Stimulated activated CD4-positive, alpha-beta T cell treated with anti-CD3 and anti-CD28 coated beads, Interleukin-15, amount 100 ng/mL, for 48 hours (primary cell): ENCODE data around the gene MAGEC1.
"Not testable (repeated sequence)": the region's sequence is repeated elsewhere in the genome, so short reads cannot be mapped to it uniquely, and the experiment has no call there.

Experiments used
- DNase-seq, 2 donors: peaks; one replicate each; pipeline ENCODE4 v3.0.0-alpha.2; 2020; ENCODE audit warnings: low read depth in 2 of 2

The MAGEC1 gene, protein sequence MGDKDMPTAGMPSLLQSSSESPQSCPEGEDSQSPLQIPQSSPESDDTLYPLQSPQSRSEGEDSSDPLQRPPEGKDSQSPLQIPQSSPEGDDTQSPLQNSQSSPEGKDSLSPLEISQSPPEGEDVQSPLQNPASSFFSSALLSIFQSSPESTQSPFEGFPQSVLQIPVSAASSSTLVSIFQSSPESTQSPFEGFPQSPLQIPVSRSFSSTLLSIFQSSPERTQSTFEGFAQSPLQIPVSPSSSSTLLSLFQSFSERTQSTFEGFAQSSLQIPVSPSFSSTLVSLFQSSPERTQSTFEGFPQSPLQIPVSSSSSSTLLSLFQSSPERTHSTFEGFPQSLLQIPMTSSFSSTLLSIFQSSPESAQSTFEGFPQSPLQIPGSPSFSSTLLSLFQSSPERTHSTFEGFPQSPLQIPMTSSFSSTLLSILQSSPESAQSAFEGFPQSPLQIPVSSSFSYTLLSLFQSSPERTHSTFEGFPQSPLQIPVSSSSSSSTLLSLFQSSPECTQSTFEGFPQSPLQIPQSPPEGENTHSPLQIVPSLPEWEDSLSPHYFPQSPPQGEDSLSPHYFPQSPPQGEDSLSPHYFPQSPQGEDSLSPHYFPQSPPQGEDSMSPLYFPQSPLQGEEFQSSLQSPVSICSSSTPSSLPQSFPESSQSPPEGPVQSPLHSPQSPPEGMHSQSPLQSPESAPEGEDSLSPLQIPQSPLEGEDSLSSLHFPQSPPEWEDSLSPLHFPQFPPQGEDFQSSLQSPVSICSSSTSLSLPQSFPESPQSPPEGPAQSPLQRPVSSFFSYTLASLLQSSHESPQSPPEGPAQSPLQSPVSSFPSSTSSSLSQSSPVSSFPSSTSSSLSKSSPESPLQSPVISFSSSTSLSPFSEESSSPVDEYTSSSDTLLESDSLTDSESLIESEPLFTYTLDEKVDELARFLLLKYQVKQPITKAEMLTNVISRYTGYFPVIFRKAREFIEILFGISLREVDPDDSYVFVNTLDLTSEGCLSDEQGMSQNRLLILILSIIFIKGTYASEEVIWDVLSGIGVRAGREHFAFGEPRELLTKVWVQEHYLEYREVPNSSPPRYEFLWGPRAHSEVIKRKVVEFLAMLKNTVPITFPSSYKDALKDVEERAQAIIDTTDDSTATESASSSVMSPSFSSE

DNA sequence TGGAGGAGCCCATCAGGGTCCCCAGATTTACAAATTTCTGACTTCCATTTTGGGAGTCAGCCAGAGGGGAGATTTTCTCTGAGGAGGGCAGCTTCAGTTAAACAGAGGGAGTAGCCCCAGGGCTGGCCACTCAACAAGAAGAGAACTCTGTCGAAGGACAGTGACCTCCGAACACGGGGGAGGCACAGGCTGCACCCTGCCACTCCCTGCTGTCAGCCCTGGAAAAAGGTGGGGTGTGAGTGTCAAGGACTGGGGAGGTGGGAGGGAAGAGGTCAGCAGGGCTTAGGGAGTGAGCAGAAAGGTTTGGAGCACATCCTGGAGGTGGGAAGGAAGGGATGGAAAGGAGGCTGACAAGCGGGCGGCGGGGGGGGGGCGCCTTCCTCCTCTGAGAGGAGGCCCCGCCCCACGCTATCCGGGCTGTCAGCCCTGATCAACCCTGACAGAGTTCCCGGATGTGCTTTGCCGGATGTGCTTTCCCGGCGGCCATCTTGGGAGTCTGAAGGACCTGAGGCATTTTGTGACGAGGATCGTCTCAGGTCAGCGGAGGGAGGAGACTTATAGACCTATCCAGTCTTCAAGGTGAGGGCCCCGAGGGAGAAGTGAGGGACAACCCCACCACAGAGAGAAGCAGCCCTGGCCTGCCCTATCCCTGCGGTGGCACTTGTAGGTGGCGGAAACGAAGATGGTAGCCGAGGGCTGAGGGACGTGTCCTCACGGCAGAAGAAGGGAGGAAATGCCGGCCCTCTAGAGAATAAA lies at the start of gene MAGEC1:
Gene MAGEC1, plus strand, starts transcription at position 495 of the 756 bp plus-strand sequence. CDS start 1,179 bp downstream, outside the sequence.
- DNase-seq: no peak

DNA sequence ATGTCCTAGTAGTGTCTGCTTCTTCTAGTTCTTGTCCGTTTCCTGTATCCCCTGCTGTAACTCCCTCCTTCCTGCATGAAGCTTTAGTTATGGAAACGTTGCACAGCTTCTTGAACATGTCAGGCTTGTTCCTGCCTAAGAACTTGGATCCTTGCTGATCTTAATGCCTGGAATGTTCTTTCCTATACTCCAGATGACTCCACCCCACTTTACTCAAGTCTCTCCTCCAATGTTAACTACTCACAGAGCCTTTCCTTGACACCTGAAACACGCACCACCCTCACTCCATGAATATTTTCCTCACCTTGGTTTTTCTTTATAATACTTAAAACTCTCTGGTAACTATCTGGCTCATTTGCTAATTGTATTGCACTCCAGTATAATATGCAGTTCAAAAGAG lies 46.2 kb upstream of the MAGEC1 start:
- no peak for DNase-seq

DNA sequence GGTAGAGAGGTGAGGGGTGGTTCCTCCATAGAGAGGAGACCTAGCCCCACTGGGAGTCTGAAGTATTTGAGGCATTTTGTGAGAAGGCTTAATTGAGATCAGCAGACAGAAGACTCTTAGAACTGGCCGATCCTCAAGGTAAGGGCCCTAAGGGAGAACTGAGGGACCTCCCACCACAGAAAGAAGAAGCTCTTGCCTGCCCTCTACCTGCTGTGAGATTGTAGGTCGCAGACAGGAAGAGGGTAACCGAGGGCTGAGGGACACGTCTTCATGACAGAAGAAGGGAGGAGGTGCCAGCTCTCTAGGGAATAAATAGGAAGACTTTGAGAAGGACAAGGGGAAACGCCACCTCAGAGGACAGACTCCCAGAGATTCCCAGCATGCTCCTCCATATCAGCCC lies 24.1 kb upstream of the MAGEC1 start:
- DNase-seq: no peak

DNA sequence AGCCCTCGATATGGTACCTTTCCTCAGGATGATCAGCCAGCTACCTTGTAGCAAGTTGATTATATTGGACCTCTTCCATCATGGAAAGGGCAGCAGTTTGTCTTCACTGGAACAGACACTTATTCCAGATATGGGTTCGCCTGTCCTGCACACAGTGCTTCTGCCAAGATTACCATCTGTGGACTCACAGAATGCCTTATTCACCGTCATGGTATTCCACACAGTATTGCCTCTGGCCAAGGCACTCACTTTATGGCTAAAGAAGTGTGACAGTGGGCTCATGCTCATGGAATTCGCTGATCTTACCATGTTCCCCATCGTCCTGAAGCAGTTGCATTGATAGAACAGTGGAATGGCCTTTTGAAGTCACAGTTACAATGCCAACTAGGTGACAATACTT lies 14.9 kb upstream of the MAGEC1 start:
- not testable (repeated sequence) for DNase-seq

DNA sequence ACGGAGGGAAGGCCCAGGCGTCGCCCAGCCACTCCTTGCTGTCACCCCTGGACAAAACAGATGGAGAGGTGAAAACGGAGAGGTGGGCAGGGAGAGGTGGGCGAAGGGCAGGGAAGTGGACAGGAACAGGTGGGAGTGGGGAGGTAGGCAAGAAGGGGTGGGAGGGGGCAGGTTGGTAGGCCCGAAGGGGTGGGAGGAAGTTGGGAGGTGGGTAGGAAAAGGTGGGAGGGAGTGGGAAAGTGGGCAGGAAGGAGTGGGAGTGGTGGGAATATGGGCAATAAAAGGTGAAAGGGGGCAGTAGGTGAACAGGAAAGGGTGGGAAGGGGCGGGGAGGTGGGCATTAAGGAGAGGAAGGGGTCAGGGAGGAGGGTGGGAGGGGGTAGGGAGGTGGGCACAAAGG lies 9.0 kb upstream of the MAGEC1 start:
- no peak for DNase-seq

DNA sequence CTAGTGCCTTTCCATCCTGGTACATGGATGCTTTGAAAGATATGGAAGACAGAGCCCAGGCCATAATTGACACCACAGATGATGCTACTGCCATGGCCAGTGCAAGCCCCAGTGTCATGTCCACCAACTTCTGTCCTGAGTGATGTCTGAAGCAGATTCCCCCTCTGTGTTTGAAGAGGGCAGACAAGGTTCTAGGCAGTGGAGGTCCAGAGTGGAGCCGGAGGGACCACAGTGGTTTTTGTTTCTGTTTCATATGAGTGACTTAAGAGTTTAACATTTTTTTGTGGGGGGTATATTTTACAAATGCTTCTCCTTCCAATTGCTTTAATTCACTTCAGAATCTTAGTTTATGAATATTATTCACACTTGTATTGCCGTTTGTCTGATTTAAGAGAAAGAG lies 6.0 kb upstream of the MAGEC1 start:
- no peak for DNase-seq

DNA sequence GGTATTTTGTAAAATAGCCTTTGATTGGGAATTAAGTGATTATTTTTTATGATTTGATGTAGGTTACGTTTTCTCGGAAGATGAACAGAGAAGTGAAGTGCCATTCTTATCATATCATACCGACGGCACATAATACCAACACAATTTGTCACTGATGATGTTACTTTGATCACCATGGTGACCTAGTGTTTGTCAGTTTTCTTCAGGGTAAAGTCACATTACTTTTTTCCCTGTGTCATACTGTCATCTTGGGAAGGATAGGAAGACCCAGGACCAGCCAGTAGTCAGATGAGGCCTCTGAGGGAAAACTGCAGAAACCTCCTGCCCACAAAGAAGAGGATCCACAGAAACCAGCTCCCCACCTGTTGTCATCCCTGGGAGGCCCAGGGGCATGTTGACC lies 1.3 kb upstream of the MAGEC1 start:
- no peak for DNase-seq

DNA sequence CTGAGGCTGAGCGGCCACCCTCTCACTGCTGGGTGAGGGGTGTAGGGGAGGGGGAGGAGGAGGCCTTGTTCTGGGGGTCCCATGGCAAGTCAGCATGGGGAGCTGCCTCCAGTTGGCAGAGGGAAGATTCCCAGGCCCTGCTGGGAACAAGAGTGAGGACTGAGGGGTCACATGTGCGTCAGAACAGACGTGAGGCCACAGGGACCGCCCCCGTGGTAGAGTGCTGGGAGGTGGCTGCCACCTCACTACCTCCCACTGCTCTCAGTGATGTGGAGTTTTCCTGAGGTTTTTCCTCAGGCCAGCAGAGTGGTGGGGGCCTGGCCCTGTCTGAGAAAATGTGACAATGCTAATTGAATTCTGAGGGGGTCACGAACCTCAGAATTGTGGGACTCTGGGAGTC lies 568 bp downstream of the MAGEC1 start:
- no peak for DNase-seq

DNA sequence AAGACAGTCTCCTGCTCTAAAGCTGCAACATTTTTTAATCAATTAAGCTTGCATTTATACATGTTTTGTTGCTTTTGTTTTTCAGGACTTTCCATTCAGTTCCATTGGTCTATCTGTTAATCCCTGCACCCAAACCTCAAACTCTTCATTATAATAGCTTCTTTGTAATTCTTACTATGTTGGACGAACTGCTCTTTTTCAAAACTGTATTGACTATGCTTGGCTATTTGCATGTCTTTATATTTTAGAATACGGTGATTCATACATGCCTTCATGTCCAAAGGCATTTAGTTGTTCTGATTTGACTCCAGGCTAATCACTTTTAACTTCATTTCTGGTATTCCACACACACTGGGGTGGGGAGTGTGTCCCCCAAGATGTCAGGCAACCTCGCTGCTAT lies 14.1 kb downstream of the MAGEC1 start:
- DNase-seq: no peak

DNA sequence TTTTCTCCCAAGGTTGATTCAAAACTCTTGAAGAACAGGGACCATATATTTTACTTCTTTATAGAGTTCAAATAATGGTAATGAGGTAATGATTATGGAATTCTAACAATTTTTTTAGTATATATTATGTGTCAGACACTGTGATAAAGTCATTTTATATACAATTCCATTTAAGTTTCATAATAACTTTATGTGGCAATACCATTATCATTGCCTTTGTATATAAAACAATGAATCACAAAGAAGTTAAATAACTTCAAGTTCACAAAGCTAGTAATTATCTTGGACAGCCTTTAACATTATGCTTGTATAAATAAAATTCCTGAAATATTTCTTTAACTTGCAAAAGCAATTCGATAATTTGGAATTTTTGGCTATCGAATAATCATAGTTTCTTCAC lies 20.6 kb downstream of the MAGEC1 start:
- DNase-seq: no peak

DNA sequence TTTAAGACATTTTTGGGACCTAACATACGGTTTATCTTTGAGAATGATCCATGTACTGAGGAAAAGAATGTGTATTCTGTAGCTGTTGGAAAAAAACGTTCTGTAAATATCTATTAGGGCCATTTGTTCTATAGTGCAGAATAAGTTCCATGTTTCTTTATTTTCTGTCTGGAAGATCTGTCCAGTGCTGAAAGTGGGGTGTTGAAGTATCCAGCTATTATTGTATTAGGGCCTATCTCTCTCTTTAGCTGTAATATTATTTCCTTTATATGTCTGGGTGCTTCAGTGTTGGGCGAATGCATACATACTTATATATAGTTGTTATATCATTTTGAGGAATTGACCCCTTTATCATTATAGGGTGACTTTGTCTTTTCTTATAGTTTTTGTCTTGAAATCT lies 24.7 kb downstream of the MAGEC1 start:
- no peak for DNase-seq

DNA sequence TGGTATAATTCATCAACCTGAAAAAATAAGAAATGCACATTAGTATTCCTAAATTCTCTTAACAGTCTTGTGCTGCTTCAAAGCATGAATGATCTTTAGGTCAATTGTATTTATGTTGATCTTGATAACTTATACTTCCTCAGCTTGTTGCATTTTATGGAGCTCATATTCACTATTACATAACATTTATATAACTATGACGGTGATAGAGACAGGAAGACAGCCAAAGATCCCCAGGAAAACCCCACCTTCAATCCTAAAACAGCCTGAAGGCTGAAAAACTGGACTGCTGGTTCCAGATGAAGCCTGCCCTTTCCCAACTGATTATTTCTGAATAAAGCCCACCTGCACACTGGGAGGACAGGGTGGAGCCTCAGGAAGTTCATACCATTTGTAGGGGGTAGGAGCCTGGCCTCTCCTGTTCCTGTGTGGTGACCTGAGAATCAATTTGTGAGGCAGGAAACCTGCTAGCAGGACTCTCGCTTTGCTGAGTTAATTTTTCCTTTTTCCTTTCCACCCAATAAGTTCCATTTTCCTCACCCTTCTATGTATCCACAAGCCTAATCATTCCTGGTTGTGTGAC lies 30.5 kb downstream of the MAGEC1 start:
- no peak for DNase-seq

DNA sequence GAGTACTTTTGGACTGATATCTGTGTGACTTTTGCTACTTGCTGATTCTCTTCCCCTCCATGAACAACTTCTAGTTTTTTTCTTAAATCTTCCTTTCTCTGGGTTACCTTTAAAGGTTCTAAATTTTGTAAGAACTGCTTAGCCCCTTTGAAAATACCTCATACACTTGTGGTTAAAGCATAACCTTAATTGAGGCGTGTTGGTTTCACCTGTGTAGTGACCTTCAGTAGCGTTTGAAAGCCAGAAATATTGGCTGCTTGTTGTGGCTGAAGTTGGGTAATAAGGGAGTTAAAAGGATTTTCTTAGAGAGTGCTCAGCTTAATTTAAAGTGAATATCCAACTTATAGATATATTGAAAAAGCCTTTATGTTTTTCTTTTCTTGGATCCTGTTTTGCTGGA lies 32.0 kb downstream of the MAGEC1 start:
- no peak for DNase-seq

DNA sequence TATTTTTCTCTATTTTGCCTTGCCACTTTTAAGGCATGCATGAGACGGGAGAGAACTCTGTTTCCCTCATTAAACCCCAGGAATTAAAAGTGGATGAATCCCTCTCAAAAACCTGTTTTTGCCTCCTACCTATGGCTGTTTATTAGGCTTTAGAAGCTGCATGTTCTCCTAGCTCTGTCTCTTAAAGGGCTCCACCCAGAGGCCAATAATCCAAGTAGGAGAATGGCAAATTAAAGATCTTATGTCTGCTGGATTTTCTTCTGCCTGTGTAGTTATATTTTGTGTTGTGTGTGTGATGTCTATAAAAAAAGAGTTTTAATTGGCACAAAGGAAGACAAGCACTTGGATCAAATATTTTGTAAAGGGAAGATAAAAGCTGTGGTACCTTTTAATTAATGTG lies 32.4 kb downstream of the MAGEC1 start:
- DNase-seq: no peak

DNA sequence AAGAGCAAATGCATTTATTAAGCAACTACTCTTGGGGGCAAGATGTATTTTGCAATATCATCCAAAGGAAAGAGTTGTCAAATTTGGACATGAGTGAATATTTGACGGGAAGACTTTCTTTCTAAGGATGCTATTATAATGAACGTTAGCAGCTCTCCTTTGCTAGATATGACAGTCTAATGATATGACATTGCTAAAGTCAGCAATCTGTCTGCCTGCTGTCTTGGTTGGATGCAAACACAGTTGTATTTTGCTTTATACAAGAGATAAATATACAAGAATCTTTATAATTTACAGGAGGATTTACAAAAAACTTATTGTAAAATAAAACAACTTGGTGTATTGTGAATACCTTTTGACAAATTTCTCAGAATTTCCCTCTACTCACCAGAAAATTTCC lies 37.5 kb downstream of the MAGEC1 start:
- no peak for DNase-seq

DNA sequence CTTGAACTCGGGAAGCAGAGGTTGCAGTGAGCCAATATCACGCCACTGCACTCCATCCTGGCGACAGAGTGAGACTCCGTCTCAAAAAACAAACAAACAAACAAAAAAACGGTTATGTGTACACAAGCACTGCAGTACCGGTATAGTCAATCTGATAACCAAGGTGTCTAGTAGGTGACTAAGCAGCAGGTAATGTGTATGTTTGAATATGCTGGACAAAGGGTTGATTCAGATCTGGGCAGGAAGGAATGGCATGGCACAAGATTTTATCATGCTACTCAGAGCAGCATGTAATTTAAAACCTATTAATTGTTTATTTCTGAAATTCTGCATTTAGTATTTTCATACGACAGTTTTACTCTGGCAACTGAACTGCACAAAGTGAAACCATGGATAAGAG lies 41.7 kb downstream of the MAGEC1 start:
- no peak for DNase-seq

DNA sequence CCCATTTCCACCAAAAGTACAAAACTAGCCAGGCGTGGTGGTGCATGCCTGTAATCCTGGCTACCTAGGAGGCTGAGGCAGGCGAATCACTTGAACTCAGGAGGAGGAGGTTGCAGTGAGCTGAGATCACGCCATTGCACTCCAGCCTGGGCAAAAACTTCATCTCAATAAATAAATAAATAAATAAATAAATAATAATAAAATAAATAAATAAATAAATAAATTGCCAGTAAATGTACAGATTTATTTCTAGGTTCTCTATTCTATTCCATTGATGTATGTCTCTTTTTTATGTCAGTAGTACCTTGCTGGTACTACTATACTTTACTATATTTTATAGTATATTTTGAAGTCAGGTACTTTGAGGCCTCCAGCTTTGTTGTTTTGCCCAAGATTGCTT lies 43.7 kb downstream of the MAGEC1 start:
- no peak for DNase-seq

DNA sequence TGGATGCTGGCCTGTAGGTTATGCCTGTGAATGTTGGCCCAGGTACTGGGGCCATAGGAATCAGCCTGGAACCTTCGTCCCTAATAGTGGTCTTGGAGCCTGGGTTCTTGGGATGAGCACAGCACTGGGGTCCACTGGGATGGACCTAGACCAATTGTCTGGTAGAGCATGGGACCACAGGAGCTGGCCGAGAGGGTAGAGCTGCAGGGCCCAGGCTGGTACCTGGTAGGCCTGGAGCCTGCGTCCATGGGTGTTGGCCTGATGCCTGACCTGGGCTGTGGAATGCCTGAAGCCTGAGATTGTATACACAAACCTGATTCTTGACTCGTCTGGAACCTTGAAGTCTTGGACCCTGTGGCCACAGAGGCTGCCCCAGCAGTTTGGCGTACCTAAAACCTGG lies 48.9 kb downstream of the MAGEC1 start:
- DNase-seq: no peak

DNA sequence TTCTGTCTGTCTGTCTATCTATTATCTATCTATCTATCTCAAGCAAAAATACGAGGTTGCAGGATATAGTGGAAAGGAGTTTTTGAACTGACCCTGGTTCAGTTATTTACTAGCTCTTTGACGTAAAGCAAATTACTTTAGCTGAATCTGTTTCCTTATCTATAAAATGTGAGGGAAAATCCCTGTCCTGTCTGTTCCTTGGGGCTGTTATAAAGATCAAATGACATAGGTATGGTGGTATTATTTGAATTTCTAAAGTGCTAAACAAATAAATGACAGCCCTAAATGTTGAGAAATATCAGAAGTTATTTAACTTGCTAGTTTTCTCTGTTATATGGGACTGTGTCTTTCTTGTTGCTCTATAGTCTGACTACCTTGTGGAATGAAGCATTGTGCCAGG lies 55.0 kb downstream of the MAGEC1 start:
- DNase-seq: no peak
